ENCODE data around the gene MEF2A. TPM values are rescaled to one million over a fixed set of nuclear protein-coding genes. Genes with fewer than 3 reads are reported as not detected.

The MEF2A gene
- total RNA-seq, 1 donor from 2014 or later: 49.5 TPM

DNA sequence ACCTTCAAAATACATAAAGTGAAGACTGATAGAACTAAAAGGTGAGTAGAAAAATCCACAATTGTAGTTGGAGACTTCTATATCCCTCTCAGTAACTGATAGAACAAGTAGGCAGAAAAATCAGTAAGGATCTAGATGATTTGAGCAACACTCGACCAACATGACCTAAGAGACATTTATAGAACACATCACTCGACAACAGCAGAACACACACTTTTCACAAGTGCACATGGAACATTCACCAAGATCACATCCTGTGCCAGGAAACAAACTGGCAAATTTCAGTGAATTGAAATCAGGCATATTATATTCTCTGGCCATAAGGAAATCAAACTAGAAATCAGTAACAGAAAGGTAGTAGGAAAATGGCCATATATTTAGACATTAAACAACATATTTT is 130.3 kb downstream of the MEF2A start:
- Mint-ChIP-seq H3K27ac (ENCODE audit: unreplicated experiment) (no peak overlapping the region), H3K4me1 (ENCODE audit: low read depth, unreplicated experiment) (peaks cover 2% of the 10 kb centered on the region), H3K9me3 (ENCODE audit: unreplicated experiment) (no peaks in the 10 kb centered on the region), H3K4me3 (ENCODE audit: unreplicated experiment) (no peak overlapping the region), H3K36me3 (ENCODE audit: unreplicated experiment) (peaks cover 11% of the 10 kb centered on the region), H3K27me3 (ENCODE audit: unreplicated experiment) (peaks cover 2% of the 10 kb centered on the region)
- no peak for DNase-seq
- TF ChIP-seq, protein P1, sequence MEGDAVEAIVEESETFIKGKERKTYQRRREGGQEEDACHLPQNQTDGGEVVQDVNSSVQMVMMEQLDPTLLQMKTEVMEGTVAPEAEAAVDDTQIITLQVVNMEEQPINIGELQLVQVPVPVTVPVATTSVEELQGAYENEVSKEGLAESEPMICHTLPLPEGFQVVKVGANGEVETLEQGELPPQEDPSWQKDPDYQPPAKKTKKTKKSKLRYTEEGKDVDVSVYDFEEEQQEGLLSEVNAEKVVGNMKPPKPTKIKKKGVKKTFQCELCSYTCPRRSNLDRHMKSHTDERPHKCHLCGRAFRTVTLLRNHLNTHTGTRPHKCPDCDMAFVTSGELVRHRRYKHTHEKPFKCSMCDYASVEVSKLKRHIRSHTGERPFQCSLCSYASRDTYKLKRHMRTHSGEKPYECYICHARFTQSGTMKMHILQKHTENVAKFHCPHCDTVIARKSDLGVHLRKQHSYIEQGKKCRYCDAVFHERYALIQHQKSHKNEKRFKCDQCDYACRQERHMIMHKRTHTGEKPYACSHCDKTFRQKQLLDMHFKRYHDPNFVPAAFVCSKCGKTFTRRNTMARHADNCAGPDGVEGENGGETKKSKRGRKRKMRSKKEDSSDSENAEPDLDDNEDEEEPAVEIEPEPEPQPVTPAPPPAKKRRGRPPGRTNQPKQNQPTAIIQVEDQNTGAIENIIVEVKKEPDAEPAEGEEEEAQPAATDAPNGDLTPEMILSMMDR (IDR thresholded peaks at IDR 0.05; ENCODE audit: partially characterized antibody, unreplicated experiment): no peak

DNA sequence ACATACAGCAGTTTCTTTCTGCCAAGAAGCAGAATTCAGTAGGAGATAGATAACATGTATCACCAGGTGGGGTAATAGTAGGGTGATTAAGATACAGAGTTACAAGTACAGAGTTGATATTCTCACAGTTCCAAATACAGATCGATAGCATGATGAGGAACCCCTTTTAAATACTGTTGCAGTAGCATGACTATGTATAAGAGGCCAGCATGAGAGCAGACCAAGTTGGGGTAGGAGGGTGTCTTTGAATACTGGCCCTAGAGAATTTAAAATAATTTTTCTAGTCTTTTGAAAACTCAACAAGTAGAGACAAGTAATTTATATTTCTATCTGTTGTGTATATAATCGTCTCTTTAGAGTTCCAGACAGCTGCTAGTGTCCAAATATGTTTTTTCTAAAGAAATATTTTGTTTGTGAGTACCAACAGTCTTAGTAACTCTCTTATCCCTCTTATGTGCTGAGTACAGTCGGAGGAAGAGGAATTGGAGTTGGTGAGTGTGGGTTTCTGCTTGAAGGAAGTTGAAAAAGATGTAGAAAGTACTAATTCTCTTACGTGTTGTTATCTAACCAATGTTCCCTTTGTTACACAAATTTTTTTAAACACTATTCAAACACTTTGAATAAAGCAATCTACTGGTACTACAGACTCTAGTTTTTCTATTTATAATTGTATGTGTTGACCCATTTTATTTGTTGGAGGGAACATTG is 137.3 kb downstream of the MEF2A start:
- Mint-ChIP-seq H3K27ac (ENCODE audit: unreplicated experiment) (peak overlapping the region; percentile 45), H3K9me3 (ENCODE audit: unreplicated experiment) (no peaks in the 10 kb centered on the region), H3K27me3 (ENCODE audit: unreplicated experiment) (no peaks in the 10 kb centered on the region), H3K36me3 (ENCODE audit: unreplicated experiment) (no peaks in the 10 kb centered on the region), H3K4me3 (ENCODE audit: unreplicated experiment) (no peak overlapping the region), H3K4me1 (ENCODE audit: low read depth, unreplicated experiment) (peaks cover 16% of the 10 kb centered on the region)
- TF ChIP-seq, protein P1 (IDR thresholded peaks at IDR 0.05; ENCODE audit: partially characterized antibody, unreplicated experiment): no peak
- no peak for DNase-seq

DNA sequence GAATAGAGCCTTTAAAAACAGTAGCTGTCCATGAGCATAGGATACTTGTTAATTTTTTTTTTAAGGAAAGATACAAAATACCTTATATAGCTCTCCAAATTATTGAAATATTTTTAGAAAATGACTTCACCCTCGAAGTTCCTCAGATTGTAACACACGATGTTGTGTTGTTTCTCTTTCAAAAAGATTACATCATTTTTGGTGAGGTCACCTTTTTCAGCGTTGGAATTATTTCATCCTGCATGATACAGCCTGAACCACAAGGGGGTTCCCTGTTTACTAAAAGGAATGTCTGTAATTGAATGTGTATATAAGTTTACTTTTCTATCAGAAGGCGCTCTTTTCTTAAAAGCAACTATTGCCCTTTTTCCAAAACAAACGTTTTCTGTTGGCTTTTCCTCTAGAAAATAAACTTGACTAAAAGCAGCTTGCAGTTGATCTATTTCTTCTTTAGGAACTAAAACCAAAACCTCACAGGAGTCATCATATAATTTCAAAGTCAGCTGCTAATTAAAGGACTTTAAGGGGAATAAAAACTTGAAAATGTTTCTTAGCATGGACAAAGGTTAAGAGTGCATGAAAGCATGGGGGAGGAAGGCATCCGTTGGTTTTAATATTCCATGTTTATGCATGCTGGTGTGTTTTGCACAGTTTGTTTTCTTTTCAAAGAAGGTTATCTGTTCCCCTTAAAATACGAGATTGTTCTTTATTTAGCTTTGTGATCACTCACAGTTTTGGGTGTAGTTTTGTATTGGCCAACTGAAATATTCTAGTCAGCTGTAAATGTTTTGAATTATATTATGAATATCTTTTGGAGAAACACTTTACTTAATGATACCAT is 138.0 kb downstream of the MEF2A start:
- Mint-ChIP-seq H3K27me3 (ENCODE audit: unreplicated experiment) (no peaks in the 10 kb centered on the region), H3K9me3 (ENCODE audit: unreplicated experiment) (no peaks in the 10 kb centered on the region), H3K27ac (ENCODE audit: unreplicated experiment) (peak overlapping the region; percentile 6), H3K36me3 (ENCODE audit: unreplicated experiment) (peaks cover 4% of the 10 kb centered on the region), H3K4me3 (ENCODE audit: unreplicated experiment) (no peak overlapping the region), H3K4me1 (ENCODE audit: low read depth, unreplicated experiment) (peaks cover 21% of the 10 kb centered on the region)
- no peak for DNase-seq
- TF ChIP-seq, protein P1 (IDR thresholded peaks at IDR 0.05; ENCODE audit: partially characterized antibody, unreplicated experiment): peak; percentile 50

DNA sequence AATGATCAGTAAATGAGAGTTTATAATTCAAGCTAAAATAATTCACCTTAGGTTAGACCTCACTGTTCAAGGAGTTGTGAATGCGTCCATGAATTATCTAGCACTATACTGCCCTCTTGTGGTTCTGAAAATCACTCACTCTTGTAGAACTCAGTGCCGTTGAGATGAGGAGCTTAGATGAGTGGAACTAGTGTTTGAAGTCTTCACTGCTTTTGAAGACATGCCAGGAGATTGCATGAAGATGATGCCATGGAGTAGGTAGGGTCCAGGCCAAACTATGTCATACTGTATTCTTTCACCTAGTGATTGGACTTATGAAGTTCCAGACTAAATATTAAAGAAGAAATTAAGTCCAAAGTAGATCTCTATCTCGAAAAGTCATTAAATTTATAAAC is 138.7 kb downstream of the MEF2A start:
- DNase-seq: no peak
- Mint-ChIP-seq H3K4me1 (ENCODE audit: low read depth, unreplicated experiment) (peaks cover 27% of the 10 kb centered on the region), H3K4me3 (ENCODE audit: unreplicated experiment) (no peak overlapping the region), H3K36me3 (ENCODE audit: unreplicated experiment) (peaks cover 8% of the 10 kb centered on the region), H3K27ac (ENCODE audit: unreplicated experiment) (peak overlapping the region; percentile 6), H3K27me3 (ENCODE audit: unreplicated experiment) (no peaks in the 10 kb centered on the region), H3K9me3 (ENCODE audit: unreplicated experiment) (no peaks in the 10 kb centered on the region)
- TF ChIP-seq, protein P1 (IDR thresholded peaks at IDR 0.05; ENCODE audit: partially characterized antibody, unreplicated experiment): peak; percentile 69

Data from glutamatergic neuron (in vitro differentiated cells).